Posterior cingulate gyrus (tissue), 11 donors: ENCODE measurements around the gene NAAA.
"Not testable (repeated sequence)": the region's sequence is repeated elsewhere in the genome, so short reads cannot be mapped to it uniquely, and the experiment has no call there.

ENCODE experiments used
- DNase-seq, 10 donors: peaks; one replicate each; pipeline versions ENCODE4 v3.0.0 to v3.0.0-alpha.2; 2020 to 2021; ENCODE audit warnings: mixed read lengths in 3 of 10
- intact Hi-C: fragments of 100-400 bp; cut with DNase I; formaldehyde crosslinking; loops from one replicate; pipeline ENCODE4 v1.15.1; 2023

The NAAA gene

GRCh38 chr4:75921910-75922309, 18.9 kb downstream of the NAAA start:
- intact Hi-C loops: no loop called here

GRCh38 chr4:75920327-75920726, 20.5 kb downstream of the NAAA start:
- intact Hi-C loops: no loop called here
- DNase-seq: no peak

More at GRCh38 chr4:75921910-75922309, 18.9 kb downstream of the NAAA start:
- DNase-seq: no peak

DNA sequence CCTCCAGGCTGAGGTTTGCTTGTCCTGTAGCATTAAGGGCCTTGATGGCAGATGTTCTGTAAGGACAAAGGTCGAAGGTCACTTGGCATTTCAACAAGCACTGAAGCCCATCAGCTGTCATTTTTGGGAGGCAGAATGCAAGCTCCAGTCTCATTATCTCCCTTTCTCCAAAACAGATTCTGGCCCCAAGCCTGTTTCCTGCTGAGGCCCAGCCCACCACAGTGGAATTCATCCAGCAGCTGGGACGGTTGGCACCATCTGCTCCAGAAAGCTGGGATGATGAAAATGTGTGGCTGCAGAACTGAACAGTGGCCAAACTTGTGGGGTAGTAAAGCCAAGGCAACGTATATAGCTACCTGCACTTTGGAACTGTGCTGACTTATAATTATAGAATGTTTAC, 20.9 kb downstream of the NAAA start:
- intact Hi-C loops: loop anchor here (5.0 kb wide), 1 partner anchor 147 kb away; no protein-coding TSS in a partner anchor
- peak; percentile 15 to 94 (median 68) for DNase-seq

DNA sequence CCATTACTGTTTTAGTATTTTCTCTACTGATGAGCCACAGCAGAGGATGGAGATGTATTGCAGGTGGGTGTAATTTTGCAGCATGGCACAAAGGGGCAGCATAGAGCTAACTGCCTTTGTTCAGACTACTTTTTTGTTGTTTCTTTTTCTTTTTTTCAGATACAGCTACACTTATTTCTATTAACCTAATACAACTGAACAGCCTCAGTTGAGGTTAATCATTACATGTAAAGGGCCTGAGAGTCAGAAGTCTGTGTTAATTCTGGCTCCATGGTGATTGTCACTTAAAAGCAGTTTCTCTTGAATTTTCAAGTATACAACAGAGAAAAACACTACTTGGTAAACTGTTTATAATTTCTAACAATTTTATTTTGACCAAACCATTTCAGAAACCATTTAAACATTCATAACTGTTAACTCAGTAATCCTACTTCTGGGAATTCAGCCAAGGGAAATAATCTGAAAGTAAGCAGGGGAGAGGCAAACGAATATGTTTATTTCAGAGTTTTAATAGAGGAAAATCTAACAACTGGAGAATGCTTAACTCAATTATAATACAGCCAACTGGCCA, 24.6 kb downstream of the NAAA start:
- DNase-seq: peak in 3 of 10 donors; percentile 20 to 52 (median 20)
- intact Hi-C loops: loop anchor here (5.0 kb wide), 1 partner anchor 151 kb away; no protein-coding TSS in a partner anchor

- intact Hi-C loops: no loop called here
- no peak for DNase-seq
Measured at GRCh38 chr4:75912968-75913367, 27.8 kb downstream of the NAAA start.

DNA sequence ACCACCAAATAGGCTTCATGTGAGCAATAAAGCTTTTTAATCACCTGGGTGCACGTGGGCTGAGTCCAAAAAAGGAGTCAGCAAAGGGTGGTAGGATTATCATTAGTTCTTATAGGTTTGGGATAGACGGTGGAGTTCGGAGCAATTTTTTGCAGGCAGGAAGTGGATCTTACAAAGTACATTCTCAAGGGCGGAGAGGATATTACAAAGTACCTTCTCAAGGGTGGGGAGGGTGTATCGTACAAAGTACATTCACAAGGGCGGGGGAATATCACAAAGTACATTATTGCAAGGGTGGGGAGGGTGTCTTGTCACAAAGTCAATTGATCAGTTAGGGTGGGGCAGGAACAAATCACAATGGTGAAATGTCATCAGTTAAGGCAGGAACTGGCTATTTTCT, 30.0 kb downstream of the NAAA start:
- intact Hi-C loops, DNase-seq: not testable (repeated sequence)

- no peak for DNase-seq
- intact Hi-C loops: no loop called here
Measured at GRCh38 chr4:75909405-75909804, 31.4 kb downstream of the NAAA start.

GRCh38 chr4:75908555-75908954, 32.3 kb downstream of the NAAA start:
- DNase-seq: no peak
- intact Hi-C loops: no loop called here

GRCh38 chr4:75907966-75908365, 32.8 kb downstream of the NAAA start:
- DNase-seq: no peak
- intact Hi-C loops: no loop called here

GRCh38 chr4:75904076-75904475, 36.7 kb downstream of the NAAA start:
- intact Hi-C loops: no loop called here
- DNase-seq: no peak

DNA sequence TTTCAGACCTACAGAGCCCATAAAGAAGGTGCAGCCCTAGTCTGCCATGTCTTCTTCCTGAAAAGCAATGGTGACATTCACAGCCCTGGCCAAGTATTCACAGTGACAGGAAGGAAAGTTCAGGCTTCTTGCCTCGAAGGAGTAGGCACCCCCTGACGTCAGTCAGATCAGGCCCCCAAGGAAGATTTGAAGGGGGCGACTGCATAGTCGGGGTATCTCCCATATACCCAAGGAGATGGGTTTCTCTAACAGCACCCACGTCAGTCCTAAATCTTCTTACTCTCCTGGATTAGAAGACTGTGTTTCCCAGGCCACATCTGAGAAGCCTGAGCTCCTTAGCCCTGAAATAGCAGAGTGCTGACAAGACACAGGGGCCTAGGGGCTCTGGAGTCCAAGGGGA, 38.5 kb downstream of the NAAA start, which contains the start of gene PPEF2:
TSS of gene PPEF2 (minus strand) at position 101 of the 400 bp plus-strand sequence. CDS start 6,127 bp downstream, outside the sequence.
- no peak for DNase-seq
- intact Hi-C loops: no loop called here

GRCh38 chr4:75898536-75898935, 42.3 kb downstream of the NAAA start:
- intact Hi-C loops: no loop called here
- no peak for DNase-seq

- DNase-seq: no peak
- intact Hi-C loops: no loop called here
Measured at GRCh38 chr4:75895744-75896314, 45.0 kb downstream of the NAAA start.

GRCh38 chr4:75892508-75892907, 48.3 kb downstream of the NAAA start:
- intact Hi-C loops: no loop called here
- no peak for DNase-seq

- intact Hi-C loops: no loop called here
- DNase-seq: no peak
Measured at GRCh38 chr4:75891611-75892010, 49.2 kb downstream of the NAAA start.

DNA sequence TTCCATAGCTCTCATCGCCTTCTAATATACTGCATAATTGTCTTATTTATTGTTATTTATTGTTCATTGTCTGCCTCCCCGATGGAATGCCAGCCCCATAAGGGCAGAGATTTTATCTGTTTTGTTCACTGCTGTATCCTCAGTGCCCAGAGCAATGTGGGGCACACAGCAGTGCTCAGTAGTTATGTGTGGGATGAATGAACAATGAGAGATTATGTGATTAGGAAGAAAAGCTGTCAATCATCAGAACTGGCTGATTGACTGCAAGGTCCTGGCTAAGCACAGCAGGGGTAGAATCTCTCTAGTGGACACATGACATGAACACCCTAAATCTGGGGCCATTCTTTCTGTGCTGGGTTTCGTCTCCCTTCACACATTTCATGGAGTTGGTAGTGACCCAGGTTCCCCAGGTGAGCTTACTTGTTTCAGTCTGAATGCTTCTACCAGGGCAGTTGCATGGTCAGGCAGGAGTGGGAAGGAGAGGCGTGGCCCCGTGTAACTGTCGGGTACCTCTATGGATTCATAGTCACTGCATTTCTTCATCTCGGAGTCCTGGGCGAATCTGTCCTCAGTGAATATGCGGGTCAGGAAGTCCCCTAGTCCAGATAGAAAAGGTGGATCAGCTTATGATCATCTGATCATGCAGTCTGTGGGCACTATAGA, 51.1 kb downstream of the NAAA start:
- no peak for DNase-seq
- intact Hi-C loops: no loop called here

- intact Hi-C loops: no loop called here
- DNase-seq: no peak
Measured at GRCh38 chr4:75886104-75886503, 54.7 kb downstream of the NAAA start.

- no peak for DNase-seq
- intact Hi-C loops: no loop called here
Measured at GRCh38 chr4:75881476-75881875, 59.3 kb downstream of the NAAA start.

GRCh38 chr4:75880278-75880677, 60.5 kb downstream of the NAAA start:
- no peak for DNase-seq
- intact Hi-C loops: no loop called here

- intact Hi-C loops: no loop called here
- DNase-seq: no peak
Measured at GRCh38 chr4:75878246-75878756, 62.5 kb downstream of the NAAA start.

GRCh38 chr4:75876218-75876617, 64.6 kb downstream of the NAAA start:
- intact Hi-C loops: no loop called here
- no peak for DNase-seq

- intact Hi-C loops: no loop called here
- no peak for DNase-seq
Measured at GRCh38 chr4:75869100-75869499, 71.7 kb downstream of the NAAA start.
